NCI-H1436 treated with DMSO at 0.1 percent for 48 hours (cell line): ENCODE results near the gene MLXIP.
"Not testable (repeated sequence)": the region's sequence is repeated elsewhere in the genome, so short reads cannot be mapped to it uniquely, and the experiment has no call there.

Experiments used
- DNase-seq: peaks from one replicate; lab custom pipeline; 2025; lab: John Stamatoyannopoulos, UW

The MLXIP gene

DNA sequence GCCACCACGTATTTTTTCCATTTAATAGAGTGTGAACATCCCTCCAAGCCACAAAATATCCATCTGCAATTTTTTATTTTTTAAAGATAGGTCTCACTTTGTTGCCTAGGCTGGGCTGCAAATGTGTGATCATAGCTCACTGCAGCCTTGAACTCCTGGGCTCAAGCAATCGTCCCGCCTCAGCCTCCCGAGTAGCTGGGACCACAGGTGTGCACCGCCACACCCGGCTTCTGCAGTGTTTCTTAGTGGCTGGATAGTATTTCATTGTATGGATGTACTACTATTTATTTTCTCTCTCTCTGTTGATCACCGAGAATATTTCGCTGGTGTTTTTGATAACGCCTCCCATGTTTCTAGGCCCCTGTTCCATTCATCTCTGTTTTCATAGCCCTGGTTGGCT, 17.5 kb downstream of the MLXIP start:
- DNase-seq = no peak

DNA sequence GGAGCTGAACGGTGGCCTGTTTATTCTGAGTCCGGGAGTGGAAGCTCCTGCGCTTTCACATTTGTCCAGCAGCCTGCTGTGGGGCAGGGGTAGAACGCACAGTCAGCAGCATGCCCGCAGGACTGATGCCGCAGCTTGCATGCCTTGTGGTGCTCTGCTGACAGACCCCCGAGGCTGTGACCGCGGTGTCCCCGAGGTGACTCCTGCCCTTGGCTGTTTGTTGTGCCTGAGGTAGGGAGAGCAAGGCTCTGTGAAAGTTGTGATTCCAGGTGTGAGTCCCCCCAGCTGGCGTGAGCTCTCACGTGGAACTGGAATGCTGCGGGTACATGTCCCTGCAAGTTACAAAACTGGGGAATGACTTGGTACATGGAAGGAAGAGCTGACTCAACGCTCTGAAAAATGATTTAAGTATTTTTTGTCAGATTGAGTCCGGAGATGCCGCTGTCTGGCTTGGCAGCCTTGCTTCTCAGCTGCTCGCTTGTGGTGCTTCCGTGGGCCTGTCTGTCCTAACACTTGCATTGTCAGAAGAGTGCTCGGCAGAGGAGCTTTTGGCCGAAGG, 18.1 kb downstream of the MLXIP start:
- no peak for DNase-seq

DNA sequence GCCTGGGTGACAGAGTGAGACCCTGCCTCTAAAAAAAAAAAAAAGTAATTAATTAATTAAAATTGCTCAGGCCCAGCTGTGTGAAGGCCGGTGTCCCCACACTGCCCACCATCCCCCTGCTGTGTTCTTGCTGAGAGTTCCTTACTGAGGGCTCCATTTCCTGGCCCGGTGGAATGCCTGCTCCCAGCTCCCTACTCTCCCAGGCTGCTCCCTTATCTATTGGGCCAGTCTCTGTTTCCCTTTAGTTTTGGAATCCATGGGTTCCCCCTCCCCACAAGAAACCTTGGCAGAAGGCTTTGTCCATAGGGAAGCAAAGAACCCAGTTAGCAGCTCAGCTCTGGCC, 19.0 kb downstream of the MLXIP start:
- no peak for DNase-seq

DNA sequence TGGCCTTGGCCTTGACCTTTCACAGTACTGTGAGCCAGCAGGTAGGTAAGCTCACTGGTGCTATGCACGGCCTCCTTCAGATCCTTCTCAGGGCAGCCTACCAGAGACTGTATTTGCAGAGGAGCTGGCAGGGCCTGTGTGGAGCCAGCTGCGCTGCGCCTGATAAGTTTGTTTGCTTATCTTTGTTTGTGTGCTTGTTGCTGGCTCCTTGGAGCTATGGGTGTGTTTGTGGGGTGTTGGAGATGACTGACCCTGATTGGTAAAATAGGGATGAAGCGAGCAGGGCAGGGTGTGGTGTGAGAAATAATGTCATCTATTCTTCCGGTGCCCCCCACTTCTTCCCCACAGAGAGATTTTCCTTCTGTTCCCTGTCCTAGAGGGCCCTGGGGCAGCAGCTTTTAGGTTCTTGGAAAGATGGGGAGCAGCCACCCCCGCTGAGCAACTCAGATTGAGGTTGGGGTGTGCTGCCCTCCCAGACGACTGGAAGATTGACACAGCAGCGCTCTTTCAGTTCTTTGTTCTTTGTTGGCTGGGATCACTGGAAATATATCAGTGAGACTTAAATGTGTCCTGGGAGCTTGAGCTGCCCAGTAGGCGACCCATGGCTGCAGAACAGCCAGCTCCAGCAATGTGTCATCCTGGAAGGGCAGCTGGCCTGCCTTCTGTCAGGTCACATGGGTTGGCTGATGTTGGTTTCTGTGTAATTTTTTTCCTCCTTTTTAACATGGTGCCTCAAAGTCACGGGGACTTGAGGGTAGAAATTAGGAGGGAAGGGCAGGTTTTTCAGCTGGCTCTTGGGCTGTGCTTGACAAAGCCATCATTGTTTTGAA, 19.6 kb downstream of the MLXIP start:
- no peak for DNase-seq

DNA sequence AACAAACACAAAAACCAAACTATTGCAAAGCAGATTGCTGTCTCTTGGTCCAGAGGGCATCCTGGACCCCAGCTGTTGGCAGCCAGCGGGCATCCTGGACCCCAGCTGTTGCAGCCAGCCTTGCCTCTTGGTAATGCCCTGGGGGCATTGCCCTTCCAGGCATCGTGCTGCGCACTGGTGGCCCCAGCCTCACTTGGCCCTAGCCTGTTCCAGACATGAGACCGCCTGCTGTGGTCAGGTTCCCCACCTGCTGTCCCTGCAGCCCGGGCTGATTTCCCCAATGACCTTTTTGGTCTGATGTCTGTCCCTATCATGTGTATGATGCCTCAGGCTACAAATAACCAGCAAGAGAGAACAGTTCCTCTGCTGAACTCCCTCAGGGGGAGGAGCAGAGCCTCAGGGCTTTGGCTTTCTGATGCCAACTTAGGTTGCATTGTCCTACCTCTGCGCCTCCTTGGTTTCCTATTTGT, 20.8 kb downstream of the MLXIP start:
- no peak for DNase-seq

DNA sequence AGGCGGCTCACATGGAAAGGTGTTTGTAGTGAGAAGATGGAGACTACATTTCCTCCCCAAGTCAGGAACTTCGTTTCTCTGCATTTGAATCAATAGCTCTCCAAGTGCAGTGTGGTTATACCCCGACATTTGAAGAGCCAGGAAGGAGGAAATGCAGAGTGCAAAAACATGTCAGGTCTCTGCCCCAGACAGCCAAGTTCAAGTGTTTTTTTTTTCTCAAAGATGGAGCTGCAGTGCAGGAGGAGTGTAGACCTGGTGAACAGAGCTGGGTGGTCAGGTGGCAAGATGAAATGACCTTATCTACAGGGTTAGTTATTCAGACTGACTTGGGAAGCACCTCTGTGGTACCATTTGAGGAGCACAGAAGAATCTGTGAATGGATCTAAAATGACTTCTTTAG, 21.3 kb downstream of the MLXIP start:
- no peak for DNase-seq

DNA sequence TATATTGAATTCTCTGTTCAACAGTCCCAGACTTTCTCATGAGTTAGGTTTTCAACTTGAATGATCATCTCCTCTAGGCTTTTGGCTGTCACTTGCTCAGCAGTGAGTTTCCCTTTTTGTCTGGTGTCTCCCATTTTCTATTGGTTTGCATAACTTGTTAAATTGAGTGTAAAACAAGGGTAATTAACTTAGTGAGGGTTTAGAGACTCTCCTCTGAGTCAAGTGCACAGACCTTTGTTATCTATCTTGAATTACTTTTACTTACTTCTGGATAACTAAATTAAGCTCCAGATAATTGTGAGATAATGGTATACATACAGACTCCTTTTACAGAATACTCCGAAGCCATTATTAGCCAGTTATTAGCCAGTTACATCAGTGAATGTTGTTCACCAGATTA, 22.0 kb downstream of the MLXIP start:
- no peak for DNase-seq

DNA sequence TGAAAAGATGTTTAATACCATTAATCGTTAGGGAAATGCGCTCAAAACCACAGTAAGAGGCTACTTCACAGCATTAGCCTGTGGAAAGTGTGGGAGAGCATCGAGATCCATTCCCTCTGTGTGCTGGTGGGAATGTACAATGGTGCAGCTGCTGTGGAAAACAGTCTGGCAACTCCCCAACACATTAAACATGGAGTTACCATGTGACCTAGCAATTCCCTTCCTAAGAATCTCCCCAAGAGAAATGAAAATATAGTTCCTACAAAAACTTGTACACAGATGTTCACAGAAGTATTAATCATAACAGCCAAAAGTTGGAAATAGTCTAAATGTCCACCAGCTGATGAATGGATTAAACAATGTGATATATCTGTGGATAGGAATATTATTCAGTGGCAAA, 23.8 kb downstream of the MLXIP start:
- no peak for DNase-seq

DNA sequence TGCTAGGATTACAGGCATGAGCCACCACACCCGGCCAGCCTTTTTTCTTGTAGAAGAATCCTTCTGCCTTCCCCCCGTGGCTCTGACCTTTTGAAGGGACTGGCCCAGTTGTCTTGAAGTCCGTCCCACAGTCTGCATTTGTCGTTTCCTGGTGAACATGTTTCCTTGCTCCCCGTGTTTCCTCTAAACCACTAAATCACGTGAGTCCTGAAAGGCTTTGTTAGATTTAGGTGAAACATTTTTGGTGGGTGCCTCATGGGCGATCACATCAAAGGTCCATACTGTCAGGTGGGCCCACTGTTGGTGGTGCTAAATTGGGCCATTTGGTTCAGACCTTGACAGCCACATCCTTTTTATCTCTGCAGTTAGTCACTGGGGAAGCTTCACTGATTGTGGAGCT, 26.3 kb downstream of the MLXIP start:
- DNase-seq = no peak

DNA sequence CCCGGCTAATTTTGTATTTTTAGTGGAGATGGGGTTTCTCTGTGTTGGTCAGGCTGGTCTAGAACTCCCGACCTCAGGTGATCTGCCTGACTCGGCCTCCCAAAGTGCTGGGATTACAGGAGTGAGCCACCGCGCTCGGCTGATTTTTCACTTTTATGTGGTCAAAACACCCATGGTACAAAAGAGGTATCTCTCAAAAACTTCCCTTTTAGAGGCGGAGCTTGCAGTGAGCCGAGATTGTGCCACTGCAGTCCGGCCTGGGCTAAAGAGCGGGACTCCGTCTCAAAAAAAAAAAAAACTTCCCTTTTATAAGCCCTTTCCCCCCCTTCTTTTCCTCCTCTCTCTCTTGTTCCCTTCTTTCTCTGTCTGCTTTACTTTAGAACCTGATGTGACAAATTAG, 26.9 kb downstream of the MLXIP start:
- not testable (repeated sequence) for DNase-seq

DNA sequence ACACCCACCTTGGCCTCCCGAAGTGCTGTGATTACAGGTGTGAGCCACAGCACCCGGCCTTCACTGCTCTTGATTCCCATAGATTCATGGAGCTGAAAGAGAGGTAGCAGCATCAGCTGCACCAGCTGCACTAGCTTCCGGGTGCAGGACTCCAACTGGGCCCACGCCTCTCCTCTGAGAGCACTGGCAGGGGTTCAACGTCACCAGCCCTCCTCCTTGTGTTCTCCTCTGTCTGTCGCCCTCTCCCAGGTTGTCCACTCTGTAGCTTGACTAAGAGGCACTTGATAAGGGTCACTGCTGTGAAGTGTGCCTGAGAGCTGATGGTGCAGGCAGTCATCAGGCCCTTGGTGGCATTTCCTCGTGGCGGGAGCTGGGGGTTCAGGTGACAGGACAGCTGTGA, 28.3 kb downstream of the MLXIP start:
- DNase-seq = no peak

DNA sequence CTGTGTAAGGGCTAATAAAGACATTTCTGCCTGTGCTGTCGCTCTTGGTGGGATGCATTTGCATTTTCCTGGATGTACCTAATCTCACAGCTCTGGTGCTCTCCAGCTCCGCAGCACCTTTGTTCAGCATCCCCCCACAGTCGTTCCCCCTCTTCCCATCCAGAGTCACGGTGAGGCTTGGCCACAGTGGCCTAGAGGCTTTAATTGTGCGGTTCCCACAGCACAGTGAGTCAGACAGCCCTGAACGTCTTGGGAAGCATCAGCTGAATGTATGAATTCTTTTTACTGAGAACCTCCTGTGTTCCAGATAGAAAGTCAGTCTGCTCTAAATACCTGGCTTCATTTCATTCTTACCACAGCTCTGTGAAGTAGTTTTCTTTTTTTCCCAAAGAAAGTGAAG, 28.7 kb downstream of the MLXIP start:
- no peak for DNase-seq

DNA sequence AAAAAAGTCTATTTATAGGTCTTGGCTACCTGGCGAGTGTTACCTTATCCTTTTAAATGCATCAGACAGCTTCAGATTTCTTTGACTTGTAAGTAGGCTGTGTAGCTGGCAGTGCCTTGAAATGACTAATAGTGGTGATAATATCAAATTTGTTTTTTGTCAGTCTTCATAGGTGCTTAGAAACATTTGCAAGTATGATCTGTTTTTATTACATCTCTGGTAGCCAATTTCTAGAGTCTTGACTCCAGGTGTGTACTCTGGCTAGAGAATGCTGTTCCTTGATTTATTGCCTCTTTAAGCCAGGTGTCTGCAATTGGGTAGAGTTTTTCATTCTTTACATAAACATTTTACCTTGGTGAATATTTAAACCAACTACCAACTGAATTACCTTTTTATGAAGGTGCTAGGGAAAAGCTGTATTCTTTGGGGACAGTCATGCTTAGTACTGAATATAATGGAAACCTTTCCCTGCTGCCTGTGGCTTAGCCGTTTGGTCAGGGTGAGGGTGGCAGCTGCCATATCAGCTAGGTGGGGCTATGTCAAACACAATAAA, 32.6 kb downstream of the MLXIP start:
- peak; percentile 84 for DNase-seq

DNA sequence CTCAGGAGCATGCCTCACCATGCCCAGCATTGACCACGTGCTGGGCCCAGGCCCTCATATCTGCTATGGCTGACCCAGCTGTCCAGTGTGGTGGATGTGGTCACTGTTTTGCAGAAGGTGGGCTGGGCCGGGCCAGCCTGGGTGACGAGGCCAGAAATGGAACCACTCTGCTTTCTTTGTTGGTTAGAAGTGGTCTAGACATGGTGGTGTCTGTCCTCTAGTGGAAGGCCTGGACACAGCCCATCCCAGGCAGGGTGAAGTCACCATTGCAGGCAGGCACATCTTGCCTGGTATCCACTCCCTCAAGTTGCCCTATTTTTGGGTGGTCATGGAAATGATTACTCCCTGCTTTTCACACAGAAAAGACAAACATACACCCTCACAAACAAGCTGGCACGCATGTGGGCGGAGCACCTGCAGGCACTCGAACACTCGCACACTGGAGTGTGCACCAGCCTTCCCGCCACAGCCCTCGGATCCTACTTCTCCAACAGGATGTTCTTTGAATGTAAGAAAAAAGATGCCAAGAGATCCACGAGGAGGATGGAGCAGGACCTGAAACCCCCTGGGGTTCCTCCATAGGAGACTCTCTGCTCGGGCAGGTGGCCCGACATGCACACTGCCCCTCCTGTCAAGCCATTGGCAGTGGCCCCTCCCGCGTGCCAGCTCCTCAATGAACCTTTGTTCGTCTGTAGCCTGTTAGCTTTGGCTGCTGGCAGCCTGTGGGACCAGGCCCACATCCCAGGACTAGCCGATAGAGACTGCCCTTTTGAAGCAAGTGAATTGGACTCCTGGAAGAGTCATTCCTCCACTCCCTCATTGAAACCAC, 38.4 kb downstream of the MLXIP start:
- DNase-seq = no peak

DNA sequence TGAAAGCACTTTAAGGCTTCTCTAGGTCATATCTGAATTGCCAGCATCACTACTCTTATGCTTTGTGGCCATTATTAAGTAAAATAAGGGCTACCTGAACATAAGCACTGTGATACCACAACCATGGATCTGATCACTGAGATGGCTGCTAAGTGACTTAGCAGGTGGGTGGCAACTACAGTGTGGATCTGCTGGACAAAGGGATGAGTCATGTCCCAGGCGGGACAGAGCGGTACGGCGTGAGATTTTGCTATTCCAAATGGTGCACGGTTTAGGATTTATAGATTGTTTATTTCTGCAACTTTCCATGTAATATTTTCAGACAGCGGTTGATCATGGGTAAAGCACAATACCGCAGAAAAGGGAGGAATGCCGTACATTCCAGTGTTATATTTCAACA, 39.4 kb downstream of the MLXIP start:
- no peak for DNase-seq

DNA sequence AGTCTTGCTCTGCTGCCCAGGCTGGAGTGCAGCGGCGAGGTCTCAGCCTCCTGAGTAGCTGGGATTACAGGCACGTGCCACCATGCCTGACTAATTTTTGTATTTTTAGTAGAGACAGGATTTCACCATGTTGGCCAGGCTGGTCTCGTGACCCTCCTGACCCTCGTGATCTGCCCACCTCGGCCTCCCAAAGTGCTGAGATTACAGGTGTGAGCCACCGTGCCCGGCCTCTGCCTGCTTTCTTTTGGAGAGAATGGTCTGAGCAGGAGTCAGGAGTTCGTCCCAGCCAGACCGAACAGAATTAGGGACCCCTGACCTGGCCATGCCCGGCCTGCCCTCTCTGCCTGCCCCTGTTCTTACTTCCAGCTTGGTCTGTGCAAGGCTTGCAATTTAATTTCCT, 42.8 kb downstream of the MLXIP start:
- not testable (repeated sequence) for DNase-seq

DNA sequence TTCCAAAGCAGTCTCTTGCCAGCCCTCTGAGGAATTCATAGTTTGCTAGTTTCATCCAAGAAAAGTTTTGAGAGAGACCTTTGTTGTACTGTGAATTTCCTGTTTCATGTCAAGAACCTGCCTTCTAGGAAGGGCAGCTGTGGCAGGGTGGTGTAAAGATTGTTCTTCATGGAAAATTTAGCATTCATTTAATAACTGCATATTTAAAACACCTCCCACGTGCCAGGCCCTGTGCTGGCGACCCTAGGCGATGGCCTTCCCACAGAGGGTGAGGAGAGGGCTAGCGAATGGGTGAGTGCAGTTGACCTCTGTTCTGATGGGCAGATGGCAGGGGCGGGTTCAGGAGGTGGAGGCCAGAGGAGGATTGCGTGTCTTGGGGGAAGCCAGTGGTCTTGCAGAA, 43.2 kb downstream of the MLXIP start:
- DNase-seq = no peak

DNA sequence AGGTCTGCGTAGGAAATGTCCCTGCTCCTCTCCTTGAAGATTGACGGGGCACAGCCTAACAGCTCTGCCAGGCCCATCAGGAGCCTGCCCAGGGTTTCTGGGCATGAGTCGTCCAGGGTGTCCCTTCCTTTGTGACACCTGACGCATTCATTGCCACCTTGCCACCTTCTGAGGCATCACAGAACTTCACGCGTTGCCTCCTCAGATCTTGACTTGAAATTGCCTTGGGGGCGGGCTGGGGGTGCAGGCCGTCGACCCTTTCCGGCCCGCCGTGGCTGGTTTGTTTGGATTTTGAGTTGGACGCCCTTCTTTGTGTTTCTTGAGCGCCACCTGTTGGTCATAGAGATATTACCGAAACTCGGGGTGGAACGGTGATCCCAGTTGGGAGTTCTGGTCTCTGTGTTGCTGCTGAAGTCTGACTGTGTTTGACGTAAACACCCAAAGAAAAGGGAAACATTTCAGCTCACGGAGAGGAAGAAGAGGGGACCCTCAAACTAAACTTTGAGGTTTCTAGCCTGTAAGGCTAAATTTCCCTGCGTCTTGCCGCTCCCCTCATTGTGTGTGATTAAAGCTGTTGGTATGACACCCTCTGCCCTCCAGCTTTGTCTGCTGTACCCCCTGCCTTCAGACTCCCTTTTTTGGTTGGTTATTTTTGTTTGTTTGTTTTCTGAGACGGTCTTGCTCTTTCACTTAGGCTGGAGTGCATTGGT, 44.6 kb downstream of the MLXIP start:
- peak; percentile 29 for DNase-seq

DNA sequence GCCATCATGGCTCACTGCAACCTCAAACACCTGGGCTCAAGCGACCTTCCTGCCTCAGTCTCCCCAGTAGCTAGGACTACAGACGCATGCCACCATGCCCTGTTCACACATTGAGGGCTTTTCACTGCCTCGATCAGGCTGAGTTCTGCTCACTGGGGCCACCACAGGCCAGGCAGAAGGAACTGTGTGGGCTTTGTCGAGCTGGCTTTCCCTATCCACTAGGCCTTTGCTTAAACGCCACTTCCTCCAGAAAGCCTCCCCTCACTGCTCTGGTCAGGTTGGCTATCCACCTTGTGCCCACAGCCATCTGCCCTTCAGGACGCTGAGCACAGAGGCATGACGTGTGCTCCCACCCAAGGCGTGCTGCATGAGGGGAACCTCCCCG, 45.2 kb downstream of the MLXIP start:
- DNase-seq = no peak

DNA sequence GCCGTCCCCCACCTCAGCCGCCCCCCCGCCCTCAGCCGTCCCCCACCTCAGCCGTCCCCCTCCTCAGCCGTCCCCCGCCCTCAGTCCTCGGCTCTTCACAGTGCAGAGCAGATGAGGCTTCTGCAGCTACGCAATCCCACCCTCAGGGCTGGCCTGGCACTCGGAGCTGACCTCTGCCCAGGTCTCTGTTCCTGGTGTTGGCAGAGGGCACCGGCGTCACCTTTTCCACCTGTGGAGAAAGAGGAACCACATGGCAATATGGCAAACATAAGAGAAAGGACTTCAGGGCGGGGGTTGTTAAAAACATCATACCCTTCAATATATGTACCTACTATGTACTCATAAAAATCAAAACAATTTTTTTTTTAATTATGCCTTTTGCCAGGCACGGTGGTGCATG, 45.8 kb downstream of the MLXIP start:
- DNase-seq = no peak

DNA sequence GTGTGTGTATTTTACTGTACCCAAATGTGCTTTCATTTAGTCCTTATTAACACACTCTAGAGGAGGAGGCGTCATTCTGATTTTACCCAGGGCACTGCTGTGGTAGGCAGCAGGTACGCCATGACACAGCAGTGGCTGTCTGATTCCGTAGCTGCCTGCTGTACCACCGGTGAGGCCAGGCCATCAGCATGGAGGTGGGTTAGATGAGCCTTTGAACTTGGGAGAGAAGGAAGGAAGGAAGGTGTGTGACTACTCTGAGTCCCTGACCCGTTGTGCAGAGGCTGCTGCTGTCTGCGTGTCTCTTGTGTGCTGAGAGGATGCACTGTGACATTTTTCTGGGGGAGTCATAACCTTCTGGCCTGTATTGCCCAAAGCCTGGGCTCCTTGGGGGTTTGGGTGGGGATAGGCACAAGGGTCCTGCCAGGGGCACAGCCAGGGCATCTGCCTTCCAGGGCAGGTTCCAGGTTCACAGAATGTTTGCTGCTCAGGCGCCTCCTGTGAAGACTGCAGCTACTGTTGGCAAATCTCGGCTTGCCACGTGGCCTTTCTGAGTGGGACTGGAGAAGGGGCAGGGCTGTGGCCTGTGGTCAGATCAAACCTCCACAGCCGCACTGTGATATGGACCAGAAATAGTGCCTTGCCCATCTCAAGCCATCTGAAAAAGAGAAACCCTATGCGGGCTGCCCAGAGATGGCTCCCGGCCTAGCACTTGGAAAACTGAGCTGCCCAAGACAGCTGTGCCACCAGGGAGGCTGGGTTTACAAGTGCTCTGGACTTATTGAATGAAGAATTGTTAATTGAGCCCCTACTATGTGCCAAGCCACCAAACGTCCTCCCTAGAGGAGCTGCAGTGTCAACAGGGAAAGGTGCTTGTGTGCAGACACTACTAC, 47.1 kb downstream of the MLXIP start:
- DNase-seq = no peak
